Measurements from ENCODE around the gene AOPEP. TPM values are rescaled to one million over a fixed set of nuclear protein-coding genes. Genes with fewer than 3 reads are reported as not detected.

The AOPEP gene
- total RNA-seq, 1 experiment from 2014 or later = 15.0 TPM

GRCh38 chr9:94960964-94961363 is 234.5 kb downstream of the AOPEP start:
- H2BK12ac ChIP-seq (ENCODE audit: insufficient read length, low read depth, low read length) = no peak overlapping the region
- H3K36me3 Mint-ChIP-seq (ENCODE audit: insufficient read depth in 1 of 3, low read depth in 3 of 3) = peaks cover 0 to 4% (median 0%) of the 10 kb centered on the region in 3 experiments; a peak in 3 of 7 replicates
- H4K8ac ChIP-seq (replicated peaks; ENCODE audit: insufficient read length, low read depth, low read length) = no peak overlapping the region
- no peak overlapping the region for H3K4ac ChIP-seq (ENCODE audit: low read depth, low read length)
- no peak overlapping the region for H3K27ac ChIP-seq (ENCODE audit: insufficient read length, low read depth, low read length)
- H3K79me1 ChIP-seq (ENCODE audit: insufficient read depth, low read depth, low read length, poor library complexity, severe bottlenecking) = no peaks in the 10 kb centered on the region
- H3K27me3 ChIP-seq (ENCODE audit: insufficient read depth, low read length) = no peaks in the 10 kb centered on the region
- no peak overlapping the region for H3K56ac ChIP-seq (ENCODE audit: insufficient read length, low read depth, low read length)
- H2AK5ac ChIP-seq (ENCODE audit: insufficient read length, low read length) = no peak overlapping the region
- no peaks in the 10 kb centered on the region for H3K9me3 ChIP-seq (ENCODE audit: control insufficient read depth, low read depth, low read length)
- no peaks in the 10 kb centered on the region for H3K79me2 ChIP-seq (ENCODE audit: insufficient read depth, low read length)
- no peak overlapping the region for H2AFZ ChIP-seq (ENCODE audit: low read length)
- H3K9ac ChIP-seq (ENCODE audit: extremely low read depth, insufficient read length, low read length) = no peak overlapping the region
- no peak overlapping the region for H3K4me3 Mint-ChIP-seq
- H3K23me2 ChIP-seq (ENCODE audit: insufficient read length, low read depth, low read length, poor library complexity, severe bottlenecking) = no peaks in the 10 kb centered on the region
- H3K23ac ChIP-seq (ENCODE audit: insufficient read length, low read depth, low read length) = no peak overlapping the region
- H2BK5ac ChIP-seq (ENCODE audit: insufficient read length, low read length) = no peak overlapping the region
- no peak overlapping the region for H3K4me2 ChIP-seq (ENCODE audit: insufficient read depth, insufficient read length, low read length)
- no peak overlapping the region for H2BK15ac ChIP-seq (ENCODE audit: low read depth, low read length)
- H4K91ac ChIP-seq (ENCODE audit: insufficient read length, low read depth, low read length) = no peak overlapping the region
- no peak overlapping the region for H2BK120ac ChIP-seq (ENCODE audit: low read depth, low read length, poor library complexity, severe bottlenecking)
- no peaks in the 10 kb centered on the region for H3K4me1 Mint-ChIP-seq
- H3K9me3 Mint-ChIP-seq = no peaks in the 10 kb centered on the region; a peak in 1 of 5 replicates
- H3K18ac ChIP-seq (ENCODE audit: insufficient read length, low read depth, low read length) = no peak overlapping the region
- WGBS (ENCODE audit: extremely low coverage, insufficient read length, low lambda C conversion rate) = no CpG with 5 or more reads among the region's 5 CpGs
- TF ChIP-seq CTCF (conservative IDR thresholded peaks at IDR 0.05) = no peak
- no peak overlapping the region for H3K14ac ChIP-seq (ENCODE audit: insufficient read depth, low read length)
- no peaks in the 10 kb centered on the region for H3K27me3 Mint-ChIP-seq (ENCODE audit: low read depth)
- no peak overlapping the region for H3K27ac Mint-ChIP-seq
- H2BK20ac ChIP-seq (ENCODE audit: low read depth, low read length, poor library complexity, severe bottlenecking) = no peak overlapping the region
- H4K20me1 ChIP-seq (ENCODE audit: control insufficient read depth, insufficient read depth, insufficient read length) = no peaks in the 10 kb centered on the region
- DNase-seq = no peak
- H3T11ph ChIP-seq (ENCODE audit: low read length) = no peak overlapping the region
- H3K4me1 ChIP-seq (ENCODE audit: insufficient read depth, low read length) = no peaks in the 10 kb centered on the region
- H4K5ac ChIP-seq (ENCODE audit: insufficient read length, low read depth, low read length) = no peak overlapping the region
